ENCODE measurements around the gene PITPNM3. TPM values are rescaled to one million over a fixed set of nuclear protein-coding genes. Genes with fewer than 3 reads are reported as not detected.

Gene PITPNM3
- total RNA-seq, 4 donors from 2014 or later: 2.1 to 5.4 (median 4.0) TPM

- no peaks in the 10 kb centered on the region for H3K36me3 ChIP-seq
- no peak overlapping the region for H3K4me3 ChIP-seq
- H3K4me1 ChIP-seq: peaks cover 0 to 1% (median 0%) of the 10 kb centered on the region in 4 donors
- no peaks in the 10 kb centered on the region for H3K27me3 ChIP-seq
- DNase-seq: peak in 1 of 3 donors; percentile 0
- H3K27ac ChIP-seq: no peak overlapping the region
- no peaks in the 10 kb centered on the region for H3K9me3 ChIP-seq
- TF ChIP-seq POLR2A (IDR thresholded peaks at IDR 0.05) (no peak), CTCF (IDR thresholded peaks at IDR 0.05) (no peak)
These were observed 13.3 kb upstream of the PITPNM3 start for GRCh38 chr17:6569370-6570285.

- no peaks in the 10 kb centered on the region for H3K27me3 ChIP-seq
- H3K9me3 ChIP-seq: no peaks in the 10 kb centered on the region
- peak in 1 of 3 donors; percentile 23 for DNase-seq
- H3K36me3 ChIP-seq: no peaks in the 10 kb centered on the region
- no peak overlapping the region for H3K4me3 ChIP-seq
- no peak overlapping the region for H3K27ac ChIP-seq
- TF ChIP-seq POLR2A (IDR thresholded peaks at IDR 0.05): no peak
- no peak for TF ChIP-seq CTCF (IDR thresholded peaks at IDR 0.05)
- H3K4me1 ChIP-seq: no peaks in the 10 kb centered on the region
These were observed 11.9 kb upstream of the PITPNM3 start for GRCh38 chr17:6568184-6568758.

- no peak overlapping the region for H3K4me3 ChIP-seq
- TF ChIP-seq POLR2A (IDR thresholded peaks at IDR 0.05) (no peak), CTCF (IDR thresholded peaks at IDR 0.05) (no peak)
- peak in 1 of 3 donors; percentile 22 for DNase-seq
- no peaks in the 10 kb centered on the region for H3K36me3 ChIP-seq
- no peaks in the 10 kb centered on the region for H3K27me3 ChIP-seq
- H3K9me3 ChIP-seq: no peaks in the 10 kb centered on the region
- H3K4me1 ChIP-seq: no peaks in the 10 kb centered on the region
- H3K27ac ChIP-seq: no peak overlapping the region
These were observed 11.3 kb upstream of the PITPNM3 start for GRCh38 chr17:6567528-6568183.

- Histone ChIP-seq H3K9me3 (no peaks in the 10 kb centered on the region), H3K27me3 (no peaks in the 10 kb centered on the region), H3K4me3 (no peak overlapping the region), H3K27ac (no peak overlapping the region), H3K36me3 (no peaks in the 10 kb centered on the region), H3K4me1 (no peaks in the 10 kb centered on the region)
- no peak for TF ChIP-seq CTCF (IDR thresholded peaks at IDR 0.05)
- DNase-seq: no peak
These were observed 5.1 kb upstream of the PITPNM3 start for GRCh38 chr17:6561446-6561845.

- no peaks in the 10 kb centered on the region for H3K27me3 ChIP-seq
- no peak overlapping the region for H3K4me3 ChIP-seq
- TF ChIP-seq CTCF (IDR thresholded peaks at IDR 0.05) (no peak), POLR2A (IDR thresholded peaks at IDR 0.05) (no peak)
- no peaks in the 10 kb centered on the region for H3K36me3 ChIP-seq
- no peak overlapping the region for H3K27ac ChIP-seq
- no peaks in the 10 kb centered on the region for H3K9me3 ChIP-seq
- no peak for DNase-seq
- H3K4me1 ChIP-seq: peaks cover 0 to 8% (median 4%) of the 10 kb centered on the region in 4 donors
These were observed 4.1 kb upstream of the PITPNM3 start for GRCh38 chr17:6560496-6560895.
